ENCODE results near the gene SSH2. TPM values are rescaled to one million over a fixed set of nuclear protein-coding genes. Genes with fewer than 3 reads are reported as not detected.

SSH2 gene
- polyA plus RNA-seq, 1 donor from 2014 or later: 16.6 TPM

DNA sequence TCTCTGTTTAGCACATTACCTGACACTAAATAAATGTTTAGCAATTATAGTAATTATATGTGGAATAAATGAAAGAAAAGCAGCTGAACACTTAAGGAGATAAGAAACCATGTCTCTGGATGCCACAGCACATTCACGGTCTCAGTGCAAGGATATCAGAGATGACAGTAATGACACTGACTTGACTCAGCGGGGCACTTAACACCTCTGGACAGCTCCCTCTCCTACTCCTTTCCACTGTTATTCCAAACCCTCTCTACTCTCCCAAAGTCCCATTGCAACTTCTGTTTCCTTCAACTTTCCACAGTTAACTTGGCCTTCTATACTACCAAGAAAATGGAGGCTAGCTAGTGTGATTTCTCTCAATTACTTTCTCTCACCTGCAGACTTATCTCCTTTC is 214.3 kb downstream of the SSH2 start:
- Histone ChIP-seq H2AFZ (ENCODE audit: low read depth, low read length) (no peak overlapping the region), H3K27ac (ENCODE audit: low read length) (no peak overlapping the region), H3K9me3 (ENCODE audit: low read length) (no peaks in the 10 kb centered on the region), H3K9ac (ENCODE audit: low read length) (no peak overlapping the region), H3K27me3 (ENCODE audit: insufficient read depth, low read depth, low read length) (no peaks in the 10 kb centered on the region), H3F3A (ENCODE audit: insufficient read depth, low read length, poor library complexity, severe bottlenecking) (no peaks in the 10 kb centered on the region), H4K20me1 (ENCODE audit: insufficient read depth) (no peaks in the 10 kb centered on the region), H3K9me2 (ENCODE audit: insufficient read depth, low read length) (no peaks in the 10 kb centered on the region), H3K79me2 (replicated peaks; ENCODE audit: insufficient read depth, low read length) (no peaks in the 10 kb centered on the region), H3K4me3 (ENCODE audit: low read length) (no peak overlapping the region), H3K4me2 (ENCODE audit: low read length) (no peak overlapping the region), H3K36me3 (ENCODE audit: insufficient read depth, low read length) (no peaks in the 10 kb centered on the region)
- TF ChIP-seq, protein P1, sequence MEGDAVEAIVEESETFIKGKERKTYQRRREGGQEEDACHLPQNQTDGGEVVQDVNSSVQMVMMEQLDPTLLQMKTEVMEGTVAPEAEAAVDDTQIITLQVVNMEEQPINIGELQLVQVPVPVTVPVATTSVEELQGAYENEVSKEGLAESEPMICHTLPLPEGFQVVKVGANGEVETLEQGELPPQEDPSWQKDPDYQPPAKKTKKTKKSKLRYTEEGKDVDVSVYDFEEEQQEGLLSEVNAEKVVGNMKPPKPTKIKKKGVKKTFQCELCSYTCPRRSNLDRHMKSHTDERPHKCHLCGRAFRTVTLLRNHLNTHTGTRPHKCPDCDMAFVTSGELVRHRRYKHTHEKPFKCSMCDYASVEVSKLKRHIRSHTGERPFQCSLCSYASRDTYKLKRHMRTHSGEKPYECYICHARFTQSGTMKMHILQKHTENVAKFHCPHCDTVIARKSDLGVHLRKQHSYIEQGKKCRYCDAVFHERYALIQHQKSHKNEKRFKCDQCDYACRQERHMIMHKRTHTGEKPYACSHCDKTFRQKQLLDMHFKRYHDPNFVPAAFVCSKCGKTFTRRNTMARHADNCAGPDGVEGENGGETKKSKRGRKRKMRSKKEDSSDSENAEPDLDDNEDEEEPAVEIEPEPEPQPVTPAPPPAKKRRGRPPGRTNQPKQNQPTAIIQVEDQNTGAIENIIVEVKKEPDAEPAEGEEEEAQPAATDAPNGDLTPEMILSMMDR (IDR thresholded peaks at IDR 0.05; ENCODE audit: poor library complexity, severe bottlenecking): no peak
- TF ChIP-seq EZH2 (IDR thresholded peaks at IDR 0.05; ENCODE audit: borderline replicate concordance, insufficient read depth, low read length, poor library complexity, severe bottlenecking) (no peak), MXI1 (conservative IDR thresholded peaks at IDR 0.05; ENCODE audit: poor library complexity, severe bottlenecking) (no peak), POLR2AphosphoS5 (IDR thresholded peaks at IDR 0.05) (no peak), TAF1 (IDR thresholded peaks at IDR 0.05; ENCODE audit: low read depth) (no peak), SMC3 (conservative IDR thresholded peaks at IDR 0.05; ENCODE audit: poor library complexity) (no peak), RAD21 (conservative IDR thresholded peaks at IDR 0.05) (no peak), EP300 (conservative IDR thresholded peaks at IDR 0.05; ENCODE audit: poor library complexity, severe bottlenecking) (no peak)
- TF ChIP-seq, protein P2, sequence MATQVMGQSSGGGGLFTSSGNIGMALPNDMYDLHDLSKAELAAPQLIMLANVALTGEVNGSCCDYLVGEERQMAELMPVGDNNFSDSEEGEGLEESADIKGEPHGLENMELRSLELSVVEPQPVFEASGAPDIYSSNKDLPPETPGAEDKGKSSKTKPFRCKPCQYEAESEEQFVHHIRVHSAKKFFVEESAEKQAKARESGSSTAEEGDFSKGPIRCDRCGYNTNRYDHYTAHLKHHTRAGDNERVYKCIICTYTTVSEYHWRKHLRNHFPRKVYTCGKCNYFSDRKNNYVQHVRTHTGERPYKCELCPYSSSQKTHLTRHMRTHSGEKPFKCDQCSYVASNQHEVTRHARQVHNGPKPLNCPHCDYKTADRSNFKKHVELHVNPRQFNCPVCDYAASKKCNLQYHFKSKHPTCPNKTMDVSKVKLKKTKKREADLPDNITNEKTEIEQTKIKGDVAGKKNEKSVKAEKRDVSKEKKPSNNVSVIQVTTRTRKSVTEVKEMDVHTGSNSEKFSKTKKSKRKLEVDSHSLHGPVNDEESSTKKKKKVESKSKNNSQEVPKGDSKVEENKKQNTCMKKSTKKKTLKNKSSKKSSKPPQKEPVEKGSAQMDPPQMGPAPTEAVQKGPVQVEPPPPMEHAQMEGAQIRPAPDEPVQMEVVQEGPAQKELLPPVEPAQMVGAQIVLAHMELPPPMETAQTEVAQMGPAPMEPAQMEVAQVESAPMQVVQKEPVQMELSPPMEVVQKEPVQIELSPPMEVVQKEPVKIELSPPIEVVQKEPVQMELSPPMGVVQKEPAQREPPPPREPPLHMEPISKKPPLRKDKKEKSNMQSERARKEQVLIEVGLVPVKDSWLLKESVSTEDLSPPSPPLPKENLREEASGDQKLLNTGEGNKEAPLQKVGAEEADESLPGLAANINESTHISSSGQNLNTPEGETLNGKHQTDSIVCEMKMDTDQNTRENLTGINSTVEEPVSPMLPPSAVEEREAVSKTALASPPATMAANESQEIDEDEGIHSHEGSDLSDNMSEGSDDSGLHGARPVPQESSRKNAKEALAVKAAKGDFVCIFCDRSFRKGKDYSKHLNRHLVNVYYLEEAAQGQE (IDR thresholded peaks at IDR 0.05; ENCODE audit: borderline replicate concordance): no peak

DNA sequence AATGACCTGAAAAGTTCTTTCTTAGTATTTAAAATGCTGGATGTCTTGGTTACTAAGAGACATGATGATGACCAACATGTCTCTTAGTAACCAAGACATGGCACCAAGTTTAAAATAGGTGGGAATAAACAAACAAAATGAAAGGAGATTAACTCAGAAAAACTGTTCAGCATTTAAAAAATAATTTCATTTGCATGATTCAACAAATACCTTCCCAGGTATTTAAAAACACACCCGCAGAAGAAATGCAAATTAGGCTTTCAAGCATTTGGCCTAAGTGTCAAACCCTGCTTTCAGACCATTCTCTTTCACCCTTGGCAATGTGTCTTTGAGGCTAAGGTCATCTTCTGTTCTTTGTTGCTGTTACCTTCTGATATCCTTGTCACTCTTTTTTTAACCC is 215.9 kb downstream of the SSH2 start:
- Histone ChIP-seq H2AFZ (ENCODE audit: low read depth, low read length) (no peak overlapping the region), H3K4me2 (ENCODE audit: low read length) (no peak overlapping the region), H3K9ac (ENCODE audit: low read length) (no peak overlapping the region), H3K9me2 (ENCODE audit: insufficient read depth, low read length) (no peaks in the 10 kb centered on the region), H3K36me3 (ENCODE audit: insufficient read depth, low read length) (no peaks in the 10 kb centered on the region), H3K79me2 (replicated peaks; ENCODE audit: insufficient read depth, low read length) (no peaks in the 10 kb centered on the region), H3K9me3 (ENCODE audit: low read length) (no peaks in the 10 kb centered on the region), H3K27ac (ENCODE audit: low read length) (no peak overlapping the region), H3F3A (ENCODE audit: insufficient read depth, low read length, poor library complexity, severe bottlenecking) (no peaks in the 10 kb centered on the region), H4K20me1 (ENCODE audit: insufficient read depth) (no peaks in the 10 kb centered on the region), H3K27me3 (ENCODE audit: insufficient read depth, low read depth, low read length) (no peaks in the 10 kb centered on the region), H3K4me3 (ENCODE audit: low read length) (no peak overlapping the region)
- TF ChIP-seq TAF1 (IDR thresholded peaks at IDR 0.05; ENCODE audit: low read depth) (no peak), MXI1 (conservative IDR thresholded peaks at IDR 0.05; ENCODE audit: poor library complexity, severe bottlenecking) (no peak), SMC3 (conservative IDR thresholded peaks at IDR 0.05; ENCODE audit: poor library complexity) (no peak), EZH2 (IDR thresholded peaks at IDR 0.05; ENCODE audit: borderline replicate concordance, insufficient read depth, low read length, poor library complexity, severe bottlenecking) (no peak)
- TF ChIP-seq, protein P1 (IDR thresholded peaks at IDR 0.05; ENCODE audit: poor library complexity, severe bottlenecking): no peak
- TF ChIP-seq, protein P2 (IDR thresholded peaks at IDR 0.05; ENCODE audit: borderline replicate concordance): no peak

Measured in neural cell (in vitro differentiated cells).